ENCODE results near the gene SLIT3. TPM values are rescaled to one million over a fixed set of nuclear protein-coding genes. Genes with fewer than 3 reads are reported as not detected.

The SLIT3 gene
- total and polyA plus RNA-seq, 2 donors (not counting 3 experiments of a cell fraction or from before 2014, with no cell fraction given) = 0.90 to 1.0 TPM

DNA sequence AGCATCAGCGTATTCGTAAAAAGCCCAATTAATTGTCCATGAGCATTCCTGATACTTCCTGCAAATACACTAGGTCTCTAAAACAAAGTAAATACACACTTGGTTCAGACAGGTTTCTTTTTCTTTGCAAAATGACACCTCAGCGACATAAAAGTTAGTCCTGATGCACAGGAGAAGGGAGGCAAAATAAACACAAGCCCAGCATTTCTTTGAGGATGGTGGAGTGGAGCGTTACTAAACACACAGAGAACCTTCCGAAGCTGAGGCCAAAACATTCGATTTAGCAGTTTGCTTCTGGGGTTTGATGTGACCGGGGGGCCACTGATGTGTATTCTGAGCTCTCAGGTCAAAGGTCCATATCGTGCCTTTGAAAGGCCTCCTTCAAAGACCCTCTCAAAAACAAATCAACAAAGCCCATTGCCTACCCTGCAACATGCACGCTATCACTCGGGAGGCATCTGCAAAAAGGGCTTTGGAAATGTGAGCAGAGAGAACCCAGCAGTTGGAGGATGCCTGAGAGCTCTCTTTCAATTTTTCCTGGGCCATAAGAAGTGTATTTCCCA lies 453.3 kb downstream of the SLIT3 start:
- no peak overlapping the region for H3K27ac ChIP-seq (ENCODE audit: insufficient read depth, low read depth, low read length)
- no TSS peak for BruUV-seq (replicated peaks)

More for the DNA sequence above, 453.3 kb downstream of the SLIT3 start:
- H3K4me1 ChIP-seq (ENCODE audit: control insufficient read depth, extremely low read depth, insufficient read depth, low read length) = no peaks in the 10 kb centered on the region
- H3K36me3 ChIP-seq (ENCODE audit: control insufficient read depth in 2 of 2, extremely low read depth in 1 of 2, insufficient read depth in 2 of 2, low read length in 2 of 2) = no peaks in the 10 kb centered on the region
- DNase-seq (ENCODE audit: low read depth, low spot score) (no peak), FAIRE-seq (no peak)
- no peaks in the 10 kb centered on the region for H3K79me2 ChIP-seq (ENCODE audit: control insufficient read depth, insufficient read depth, low read length)
- H2AFZ ChIP-seq (ENCODE audit: low read depth, low read length) = no peak overlapping the region
- H3K4me2 ChIP-seq (ENCODE audit: insufficient read depth, low read length) = no peak overlapping the region
- H3K9ac ChIP-seq (replicated peaks; ENCODE audit: extremely low read depth, insufficient read depth, low read length) = no peak overlapping the region
- dilution Hi-C loops (cut with MboI; ENCODE audit: extremely low pct_ligation_motif_present, low sequenced_read_pairs) = no loop called here
- ChIA-PET CTCF (interaction anchor here (0.6 kb wide), 1 partner anchor 173 kb away, joined by 4 read pairs; no protein-coding TSS in a partner anchor), POLR2A (no interaction called here)
- H4K20me1 ChIP-seq (replicated peaks; ENCODE audit: control insufficient read depth, extremely low read depth, insufficient read depth, low read length) = no peaks in the 10 kb centered on the region
- no peak overlapping the region for H3K4me3 ChIP-seq (replicated peaks in 1 of 3; ENCODE audit: insufficient read depth in 1 of 3, low read depth in 1 of 3, low read length in 3 of 3)
- no peaks in the 10 kb centered on the region for H3K9me3 ChIP-seq (replicated peaks; ENCODE audit: control insufficient read depth, insufficient read depth, low read length)
- H3K9me1 ChIP-seq (replicated peaks; ENCODE audit: control insufficient read depth, extremely low read depth, insufficient read depth, low read length) = no peaks in the 10 kb centered on the region
- TF ChIP-seq EZH2 (IDR thresholded peaks at IDR 0.05; ENCODE audit: borderline replicate concordance, low read depth, low read length, severe bottlenecking) = no peak
- TF ChIP-seq, protein P1, sequence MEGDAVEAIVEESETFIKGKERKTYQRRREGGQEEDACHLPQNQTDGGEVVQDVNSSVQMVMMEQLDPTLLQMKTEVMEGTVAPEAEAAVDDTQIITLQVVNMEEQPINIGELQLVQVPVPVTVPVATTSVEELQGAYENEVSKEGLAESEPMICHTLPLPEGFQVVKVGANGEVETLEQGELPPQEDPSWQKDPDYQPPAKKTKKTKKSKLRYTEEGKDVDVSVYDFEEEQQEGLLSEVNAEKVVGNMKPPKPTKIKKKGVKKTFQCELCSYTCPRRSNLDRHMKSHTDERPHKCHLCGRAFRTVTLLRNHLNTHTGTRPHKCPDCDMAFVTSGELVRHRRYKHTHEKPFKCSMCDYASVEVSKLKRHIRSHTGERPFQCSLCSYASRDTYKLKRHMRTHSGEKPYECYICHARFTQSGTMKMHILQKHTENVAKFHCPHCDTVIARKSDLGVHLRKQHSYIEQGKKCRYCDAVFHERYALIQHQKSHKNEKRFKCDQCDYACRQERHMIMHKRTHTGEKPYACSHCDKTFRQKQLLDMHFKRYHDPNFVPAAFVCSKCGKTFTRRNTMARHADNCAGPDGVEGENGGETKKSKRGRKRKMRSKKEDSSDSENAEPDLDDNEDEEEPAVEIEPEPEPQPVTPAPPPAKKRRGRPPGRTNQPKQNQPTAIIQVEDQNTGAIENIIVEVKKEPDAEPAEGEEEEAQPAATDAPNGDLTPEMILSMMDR (IDR thresholded peaks at IDR 0.05; ENCODE audit: extremely low read depth in 1 of 2, insufficient read depth in 1 of 2, low read depth in 1 of 2, low read length in 2 of 2) = no peak
- TF ChIP-seq POLR2A (IDR thresholded peaks at IDR 0.05; ENCODE audit: low read depth, low read length) = no peak
- TF ChIP-seq, protein P2, sequence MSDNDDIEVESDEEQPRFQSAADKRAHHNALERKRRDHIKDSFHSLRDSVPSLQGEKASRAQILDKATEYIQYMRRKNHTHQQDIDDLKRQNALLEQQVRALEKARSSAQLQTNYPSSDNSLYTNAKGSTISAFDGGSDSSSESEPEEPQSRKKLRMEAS (IDR thresholded peaks at IDR 0.05; ENCODE audit: insufficient read depth, insufficient read length) = no peak
- no peak for TF ChIP-seq FOS (IDR thresholded peaks at IDR 0.05; ENCODE audit: borderline replicate concordance, insufficient read depth, low read length)
- TF ChIP-seq JUN (IDR thresholded peaks at IDR 0.05; ENCODE audit: borderline replicate concordance, insufficient read depth, insufficient read length, low read depth) = no peak
- no peaks in the 10 kb centered on the region for H3K27me3 ChIP-seq (ENCODE audit: control insufficient read depth in 2 of 2, insufficient read depth in 2 of 2, low read length in 2 of 2)
- intact Hi-C loops (cut with micrococcal nuclease) = no loop called here
